HUES6 (cell line): Measurements from ENCODE around the gene DNAJC24.

Source experiments
- H3K27ac ChIP-seq: 2 replicates; pipeline ENCODE4 v1.7.0; 2013; ENCODE audit warnings: low read depth, mild to moderate bottlenecking, low read length, inconsistent platforms
- H3K27me3 ChIP-seq: 2 replicates; pipeline ENCODE4 v1.6.1; 2013; ENCODE audit warnings: low read length; ENCODE audit not compliant: control insufficient read depth, insufficient read depth
- H3K36me3 ChIP-seq: 2 replicates; pipeline ENCODE4 v1.6.1; 2013; ENCODE audit warnings: low read length; ENCODE audit not compliant: control insufficient read depth, insufficient read depth
- H3K4me1 ChIP-seq: 2 replicates; pipeline ENCODE4 v1.6.1; 2013; ENCODE audit warnings: low read length; ENCODE audit not compliant: control insufficient read depth, insufficient read depth
- H3K4me3 ChIP-seq: 2 replicates; pipeline ENCODE4 v1.5.1; 2013; ENCODE audit warnings: low read depth, low read length
- H3K9ac ChIP-seq: one replicate; pipeline ENCODE4 v1.6.1; 2013; ENCODE audit warnings: mild to moderate bottlenecking, low read length
- H3K9me3 ChIP-seq: 2 replicates; pipeline ENCODE4 v1.6.1; 2013; ENCODE audit warnings: low read depth, low read length; ENCODE audit not compliant: control insufficient read depth, insufficient read depth

DNAJC24 gene

DNA sequence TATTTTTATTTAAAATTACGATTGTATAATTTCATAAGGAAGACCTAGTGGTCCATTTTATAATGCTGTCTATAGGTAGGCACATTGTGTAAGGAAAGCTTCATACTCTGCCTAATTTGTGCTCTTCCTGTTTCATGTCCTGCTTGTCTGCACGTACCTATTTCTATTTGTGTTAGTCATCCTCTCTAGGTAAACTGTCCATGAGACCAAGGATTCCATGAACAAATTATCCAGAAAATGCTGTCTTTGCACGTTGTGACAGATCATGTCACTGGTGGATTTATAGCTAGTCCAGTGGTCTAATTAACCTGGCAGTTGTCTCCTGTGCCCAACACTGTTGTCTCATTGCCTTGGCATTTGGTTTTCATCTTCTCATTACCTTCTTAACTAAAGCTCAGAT is 44.7 kb downstream of the DNAJC24 start:
- H3K9ac ChIP-seq: no peak overlapping the region
- H3K4me1 ChIP-seq: peaks cover 24% of the 10 kb centered on the region
- no peaks in the 10 kb centered on the region for H3K36me3 ChIP-seq
- no peaks in the 10 kb centered on the region for H3K27me3 ChIP-seq
- no peak overlapping the region for H3K4me3 ChIP-seq
- H3K9me3 ChIP-seq: peaks cover 6% of the 10 kb centered on the region; the same call in 1 of the 2 replicates
- no peak overlapping the region for H3K27ac ChIP-seq

DNA sequence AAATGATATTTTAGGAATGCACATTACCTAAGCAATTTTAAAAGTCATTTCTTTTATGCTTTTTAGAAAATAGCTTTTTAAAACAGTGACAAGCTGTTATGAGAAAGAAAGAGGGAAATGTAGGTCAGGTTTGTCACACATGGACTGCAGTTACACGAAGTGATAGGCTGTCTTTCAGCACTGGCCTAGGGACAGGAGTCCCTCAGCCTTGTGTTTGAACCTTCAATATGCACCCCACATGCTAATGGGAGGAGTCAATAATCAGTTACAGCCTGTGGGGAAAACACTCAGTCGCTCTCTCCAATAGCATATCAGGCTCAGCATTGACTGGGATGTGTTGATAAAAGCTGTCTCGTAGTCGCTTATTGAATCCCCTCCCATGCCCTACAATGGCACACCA is 45.8 kb downstream of the DNAJC24 start:
- H3K36me3 ChIP-seq: no peaks in the 10 kb centered on the region
- peaks cover 6% of the 10 kb centered on the region; the same call in 1 of the 2 replicates for H3K9me3 ChIP-seq
- H3K27me3 ChIP-seq: no peaks in the 10 kb centered on the region
- H3K4me3 ChIP-seq: no peak overlapping the region
- H3K9ac ChIP-seq: no peak overlapping the region
- peaks cover 35% of the 10 kb centered on the region for H3K4me1 ChIP-seq
- no peak overlapping the region for H3K27ac ChIP-seq

DNA sequence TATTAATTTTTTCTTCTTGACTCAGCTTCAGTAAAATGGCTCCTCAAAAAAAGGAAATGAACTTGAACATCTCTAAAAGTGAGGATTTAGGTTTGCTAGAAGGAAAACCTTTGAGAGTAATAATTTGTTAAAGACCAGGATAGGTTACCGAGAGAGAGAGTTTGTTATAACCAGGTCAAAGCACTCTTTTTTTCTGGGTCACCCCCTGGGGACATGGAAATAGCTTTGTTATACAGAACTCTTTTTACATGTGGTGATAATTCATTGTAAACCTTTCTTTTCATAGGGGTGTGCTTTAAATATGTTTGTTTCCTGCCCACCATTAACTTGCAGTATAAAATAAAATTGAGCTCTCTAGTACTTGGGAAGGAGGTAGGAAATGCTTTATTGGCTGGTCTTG is 47.7 kb downstream of the DNAJC24 start:
- no peaks in the 10 kb centered on the region for H3K27me3 ChIP-seq
- no peaks in the 10 kb centered on the region for H3K36me3 ChIP-seq
- no peaks in the 10 kb centered on the region for H3K9me3 ChIP-seq
- H3K4me3 ChIP-seq: no peak overlapping the region
- H3K27ac ChIP-seq: no peak overlapping the region
- peaks cover 45% of the 10 kb centered on the region for H3K4me1 ChIP-seq
- no peak overlapping the region for H3K9ac ChIP-seq

DNA sequence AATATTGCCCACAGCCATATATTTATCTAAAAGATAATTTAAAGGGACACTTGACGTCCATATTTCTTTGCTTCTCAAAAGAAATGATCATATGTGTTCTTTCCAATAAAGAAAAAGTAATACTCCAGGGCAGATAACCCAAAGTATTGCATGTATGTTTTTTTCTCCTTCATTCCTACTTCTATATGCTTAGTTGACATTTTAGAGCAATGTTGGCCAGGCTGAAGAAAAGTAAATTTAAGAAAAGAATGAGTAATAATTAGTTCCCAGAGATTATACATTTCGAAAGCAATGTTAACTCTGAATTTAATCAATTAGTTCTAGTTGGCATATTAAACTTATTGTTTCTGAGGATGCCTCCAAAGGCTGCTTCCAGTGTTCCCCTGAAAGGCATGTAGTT is 48.2 kb downstream of the DNAJC24 start:
- no peaks in the 10 kb centered on the region for H3K27me3 ChIP-seq
- no peaks in the 10 kb centered on the region for H3K36me3 ChIP-seq
- H3K27ac ChIP-seq: no peak overlapping the region
- H3K9ac ChIP-seq: no peak overlapping the region
- no peaks in the 10 kb centered on the region for H3K9me3 ChIP-seq
- no peak overlapping the region for H3K4me3 ChIP-seq
- H3K4me1 ChIP-seq: peaks cover 45% of the 10 kb centered on the region

DNA sequence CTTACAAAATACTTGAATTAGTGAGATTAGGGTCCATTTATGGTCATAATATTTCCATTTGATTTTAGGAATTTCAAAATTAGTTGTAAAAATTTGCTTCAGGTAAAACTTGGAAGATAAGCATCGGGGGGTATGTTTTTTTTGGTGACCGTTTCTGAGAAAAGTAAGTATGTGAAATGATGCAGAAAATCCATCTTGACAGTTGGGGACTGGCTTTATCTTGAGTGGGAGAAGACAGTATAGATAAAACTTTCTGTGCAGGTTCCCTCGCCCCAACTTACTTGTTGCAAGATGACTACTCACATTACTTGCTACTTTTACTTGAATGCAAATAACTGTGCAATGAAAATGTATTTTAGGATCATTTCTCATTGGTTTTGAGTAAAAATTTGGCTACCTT is 49.5 kb downstream of the DNAJC24 start:
- no peak overlapping the region for H3K27ac ChIP-seq
- no peaks in the 10 kb centered on the region for H3K27me3 ChIP-seq

DNA sequence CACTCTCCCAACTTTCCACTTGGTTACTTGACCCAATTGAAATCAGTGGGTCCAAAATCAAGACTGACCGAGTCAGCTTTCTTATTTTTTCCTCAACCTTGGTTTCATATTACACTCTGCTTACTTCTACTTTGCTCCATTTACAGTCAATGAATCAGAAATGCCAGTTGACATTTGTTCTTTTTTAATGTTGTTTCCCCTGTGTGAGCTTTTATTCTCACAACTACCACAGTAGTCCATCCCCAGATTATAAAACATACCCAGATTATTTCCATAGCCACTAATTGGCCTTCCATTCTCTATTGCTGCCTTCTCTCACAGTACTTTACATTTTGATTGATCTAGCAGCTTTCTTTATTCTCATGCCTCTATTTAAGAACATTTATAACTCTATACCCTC is 50.0 kb downstream of the DNAJC24 start:
- Histone ChIP-seq H3K4me3 (no peak overlapping the region), H3K9me3 (no peaks in the 10 kb centered on the region), H3K36me3 (no peaks in the 10 kb centered on the region), H3K4me1 (peaks cover 45% of the 10 kb centered on the region), H3K27me3 (no peaks in the 10 kb centered on the region), H3K27ac (no peak overlapping the region), H3K9ac (no peak overlapping the region)

More for the DNA sequence above, 49.5 kb downstream of the DNAJC24 start:
- no peak overlapping the region for H3K4me3 ChIP-seq
- no peaks in the 10 kb centered on the region for H3K36me3 ChIP-seq
- peaks cover 45% of the 10 kb centered on the region for H3K4me1 ChIP-seq
- H3K9me3 ChIP-seq: no peaks in the 10 kb centered on the region
- no peak overlapping the region for H3K9ac ChIP-seq

DNA sequence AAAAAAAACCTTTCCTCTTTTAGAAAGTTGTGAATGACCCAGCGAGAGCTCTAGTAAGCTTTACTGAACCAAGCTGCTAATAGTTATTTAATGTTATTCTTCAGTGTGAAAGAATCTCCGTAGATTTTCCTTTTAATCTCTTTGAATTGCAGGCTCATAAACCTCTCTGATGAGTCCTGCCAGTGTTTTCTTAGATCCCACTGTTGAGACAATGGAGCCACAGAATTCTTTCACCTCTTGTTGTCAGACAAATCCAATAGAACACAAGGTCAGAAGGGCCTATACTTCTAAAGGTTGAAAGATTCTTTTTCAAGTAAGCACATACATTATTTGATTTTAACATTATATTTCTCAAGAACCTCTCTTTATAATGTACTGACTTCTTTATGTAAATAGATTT is 52.2 kb downstream of the DNAJC24 start:
- Histone ChIP-seq H3K27me3 (no peaks in the 10 kb centered on the region), H3K4me3 (no peak overlapping the region), H3K9me3 (no peaks in the 10 kb centered on the region), H3K4me1 (peaks cover 42% of the 10 kb centered on the region), H3K9ac (no peak overlapping the region), H3K27ac (0 out of 2 replicates have a peak overlapping the region, but pooled peaks have one; percentile 37), H3K36me3 (no peaks in the 10 kb centered on the region)

DNA sequence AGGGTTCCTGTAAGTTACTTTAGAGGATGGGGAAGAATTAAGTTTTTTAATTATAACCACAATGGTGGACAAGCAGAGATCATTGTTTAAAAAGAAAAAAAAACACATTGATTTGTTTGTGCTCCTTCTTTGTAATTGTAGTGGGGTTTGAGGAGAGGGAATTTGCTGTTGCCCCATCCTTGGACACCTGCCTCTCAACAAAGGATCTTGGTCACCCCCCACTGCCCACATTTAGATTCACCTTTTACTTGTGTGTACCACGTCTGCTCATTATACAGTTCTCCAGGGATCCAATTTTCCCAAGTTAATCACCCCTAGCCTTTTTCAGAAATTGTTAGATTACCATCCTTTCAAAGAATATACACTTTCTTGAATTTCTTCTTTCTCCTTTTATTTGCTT is 53.0 kb downstream of the DNAJC24 start:
- no peaks in the 10 kb centered on the region for H3K36me3 ChIP-seq
- H3K4me1 ChIP-seq: peaks cover 33% of the 10 kb centered on the region
- H3K27me3 ChIP-seq: no peaks in the 10 kb centered on the region
- H3K9ac ChIP-seq: no peak overlapping the region
- H3K4me3 ChIP-seq: no peak overlapping the region
- H3K9me3 ChIP-seq: no peaks in the 10 kb centered on the region
- no peak overlapping the region; the same call in 1 of the 2 replicates for H3K27ac ChIP-seq

DNA sequence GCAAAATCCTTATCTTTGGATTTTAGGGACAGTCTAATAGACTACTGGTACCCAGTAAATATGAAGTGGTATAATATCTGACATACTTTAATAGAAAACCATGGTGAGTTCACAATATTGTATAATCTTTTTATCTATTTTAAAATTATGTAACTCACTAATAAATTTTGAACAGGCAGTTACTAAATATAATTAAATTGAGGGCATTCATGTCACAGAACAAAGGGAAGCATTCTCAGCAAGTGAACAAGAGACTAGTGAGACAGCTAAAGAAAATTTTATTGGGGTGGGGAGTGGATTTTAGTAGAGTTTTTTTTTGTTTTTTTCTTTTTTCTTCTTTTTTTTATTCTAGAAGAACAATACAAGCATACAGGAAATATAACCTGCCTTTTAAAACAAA is 55.0 kb downstream of the DNAJC24 start:
- Histone ChIP-seq H3K9ac (no peak overlapping the region), H3K4me1 (peaks cover 18% of the 10 kb centered on the region; the same call in 1 of the 2 replicates), H3K36me3 (0 out of 2 replicates have a peak, but pooled peaks cover 3% of the 10 kb centered on the region), H3K9me3 (no peaks in the 10 kb centered on the region), H3K27ac (no peak overlapping the region), H3K27me3 (no peaks in the 10 kb centered on the region), H3K4me3 (no peak overlapping the region)

DNA sequence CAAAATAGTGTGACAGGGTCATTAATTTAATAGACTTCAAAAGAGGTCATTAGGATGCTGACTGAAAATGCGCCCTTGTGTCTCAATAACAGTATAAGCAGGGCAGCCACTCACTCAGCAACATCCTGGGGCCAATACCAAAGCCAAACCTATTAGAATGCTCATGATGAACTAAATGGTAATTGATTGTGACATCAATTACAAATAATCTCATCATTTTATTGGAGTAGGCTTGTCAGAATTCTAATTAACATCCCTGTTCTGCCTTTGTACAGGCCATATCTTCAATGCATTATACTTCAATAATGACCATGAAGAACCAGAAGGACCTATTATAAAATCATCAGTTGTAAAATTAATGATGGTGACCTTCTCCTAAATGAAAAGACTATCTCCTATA is 64.2 kb downstream of the DNAJC24 start:
- Histone ChIP-seq H3K36me3 (peaks cover 7% of the 10 kb centered on the region), H3K4me3 (no peak overlapping the region), H3K27ac (no peak overlapping the region), H3K9ac (no peak overlapping the region), H3K4me1 (no peaks in the 10 kb centered on the region), H3K27me3 (no peaks in the 10 kb centered on the region), H3K9me3 (no peaks in the 10 kb centered on the region)

DNA sequence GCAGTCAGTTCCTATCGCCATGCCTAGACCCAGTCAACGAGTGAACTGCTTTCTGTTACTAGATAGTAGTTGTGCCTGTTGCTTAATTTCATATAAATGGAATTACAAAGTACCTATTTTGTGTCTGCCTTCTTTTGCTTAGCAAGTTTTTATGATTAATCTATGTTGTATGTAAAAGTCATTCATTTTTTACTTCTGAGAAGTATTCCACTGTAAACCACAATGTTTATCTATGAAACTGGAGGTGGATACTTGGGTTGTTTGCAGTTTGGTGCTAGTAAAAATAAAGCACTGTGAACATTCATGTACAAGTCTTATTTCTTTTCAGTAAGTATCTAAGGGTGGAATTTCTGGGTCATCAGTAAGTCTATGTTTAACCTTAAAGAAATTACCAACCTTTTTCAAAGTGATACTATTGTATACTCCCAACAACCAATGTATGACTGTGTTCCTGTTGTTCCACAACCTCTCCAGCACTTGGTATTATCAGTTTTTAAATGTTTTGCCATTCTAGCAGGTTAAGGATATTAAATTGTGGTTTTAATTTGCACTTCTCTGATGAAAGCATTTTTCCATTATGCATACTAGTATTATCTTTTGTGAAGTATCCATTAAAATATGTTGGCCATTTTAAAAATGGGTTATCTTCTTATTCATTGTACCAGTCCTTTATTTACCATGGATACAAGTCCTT is 68.2 kb downstream of the DNAJC24 start:
- H3K27ac ChIP-seq: no peak overlapping the region
- no peaks in the 10 kb centered on the region for H3K9me3 ChIP-seq
- H3K36me3 ChIP-seq: no peaks in the 10 kb centered on the region
- H3K4me1 ChIP-seq: peaks cover 5% of the 10 kb centered on the region; the same call in 1 of the 2 replicates
- no peak overlapping the region for H3K4me3 ChIP-seq
- no peak overlapping the region for H3K9ac ChIP-seq
- no peaks in the 10 kb centered on the region for H3K27me3 ChIP-seq
